Mammary epithelial cell (primary cell): Measurements from ENCODE around the gene DUXA.

Experiments
- EZH2 ChIP-seq: IDR thresholded peaks from 2 replicates; pipeline ENCODE4 v1.6.1; 2012; ENCODE audit warnings: low read length, inconsistent platforms, borderline replicate concordance
- TF ChIP-seq, protein P1 (sequence below), 2 donors: IDR thresholded peaks in 1 of 2; conservative IDR thresholded peaks in 1 of 2; 2 replicates each; pipeline ENCODE4 v1.5.1; 2011 to 2012; ENCODE audit warnings: inconsistent platforms in 2 of 2, low read length in 2 of 2, mild to moderate bottlenecking in 2 of 2, control low read depth in 1 of 2, low read depth in 1 of 2; ENCODE audit not compliant: insufficient read depth in 1 of 2; ENCODE audit errors: extremely low read depth in 1 of 2

DNA sequence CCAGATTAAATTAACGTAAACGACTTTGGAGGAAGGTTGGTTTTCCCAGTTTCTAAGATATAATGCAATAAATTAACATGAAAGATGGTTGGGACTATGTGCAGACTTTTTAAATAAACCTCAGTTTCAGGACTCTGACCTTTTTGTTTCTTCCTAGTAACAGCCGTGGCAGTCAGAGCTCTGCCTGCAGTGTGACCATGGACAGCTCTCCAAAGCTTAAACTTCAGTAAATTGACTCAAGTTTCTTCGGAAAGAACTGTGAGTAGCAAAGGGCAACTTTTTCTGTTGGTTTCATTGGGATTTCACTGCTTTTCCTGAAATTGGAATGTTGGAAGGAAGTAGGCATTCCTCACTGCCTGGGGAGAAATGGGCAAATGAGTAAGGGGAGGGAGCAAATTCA, 43.4 kb downstream of the DUXA start:
- TF ChIP-seq EZH2 = no peak
- TF ChIP-seq, protein P1, sequence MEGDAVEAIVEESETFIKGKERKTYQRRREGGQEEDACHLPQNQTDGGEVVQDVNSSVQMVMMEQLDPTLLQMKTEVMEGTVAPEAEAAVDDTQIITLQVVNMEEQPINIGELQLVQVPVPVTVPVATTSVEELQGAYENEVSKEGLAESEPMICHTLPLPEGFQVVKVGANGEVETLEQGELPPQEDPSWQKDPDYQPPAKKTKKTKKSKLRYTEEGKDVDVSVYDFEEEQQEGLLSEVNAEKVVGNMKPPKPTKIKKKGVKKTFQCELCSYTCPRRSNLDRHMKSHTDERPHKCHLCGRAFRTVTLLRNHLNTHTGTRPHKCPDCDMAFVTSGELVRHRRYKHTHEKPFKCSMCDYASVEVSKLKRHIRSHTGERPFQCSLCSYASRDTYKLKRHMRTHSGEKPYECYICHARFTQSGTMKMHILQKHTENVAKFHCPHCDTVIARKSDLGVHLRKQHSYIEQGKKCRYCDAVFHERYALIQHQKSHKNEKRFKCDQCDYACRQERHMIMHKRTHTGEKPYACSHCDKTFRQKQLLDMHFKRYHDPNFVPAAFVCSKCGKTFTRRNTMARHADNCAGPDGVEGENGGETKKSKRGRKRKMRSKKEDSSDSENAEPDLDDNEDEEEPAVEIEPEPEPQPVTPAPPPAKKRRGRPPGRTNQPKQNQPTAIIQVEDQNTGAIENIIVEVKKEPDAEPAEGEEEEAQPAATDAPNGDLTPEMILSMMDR (conservative IDR thresholded peaks at IDR 0.05 in 1 of 2, IDR thresholded peaks at IDR 0.05 in 1 of 2; ENCODE audit: extremely low read depth in 1 of 2, insufficient read depth in 1 of 2, low read depth in 1 of 2, low read length in 2 of 2) = no peak
